Activated CD4-positive, alpha-beta T cell treated with anti-CD3 and anti-CD28 coated beads, Interleukin-2, amount 50 U/mL, for 48 hours (primary cell): ENCODE measurements around the gene TMED1.
"Not testable (repeated sequence)": the region's sequence is repeated elsewhere in the genome, so short reads cannot be mapped to it uniquely, and the experiment has no call there.

Source experiments
- DNase-seq, 2 experiments: peaks; one replicate each; pipeline ENCODE4 v3.0.0-alpha.2; 2020

TMED1 gene

GRCh38 chr19:10835754-10836478 is at the start of gene TMED1:
TSS of gene TMED1 (minus strand) at chr19:10836212. CDS start at chr19:10836191, 21 bp downstream.
- DNase-seq: peak; percentile 99

GRCh38 chr19:10885201-10886169 is 49.5 kb upstream of the TMED1 start:
- no peak for DNase-seq

GRCh38 chr19:10884274-10884673 is 48.3 kb upstream of the TMED1 start:
- no peak for DNase-seq

GRCh38 chr19:10882108-10882457 is 46.1 kb upstream of the TMED1 start:
- DNase-seq: no peak

- DNase-seq: no peak
Observed at GRCh38 chr19:10881403-10882107, 45.5 kb upstream of the TMED1 start.

- no peak for DNase-seq
Observed at GRCh38 chr19:10878253-10878652, 42.2 kb upstream of the TMED1 start.

GRCh38 chr19:10877608-10878007 is 41.6 kb upstream of the TMED1 start:
- DNase-seq: not testable (repeated sequence)

- peak in 1 of 2 experiments; percentile 20 for DNase-seq
Observed at GRCh38 chr19:10876459-10877240, 40.6 kb upstream of the TMED1 start.

- DNase-seq: no peak
Observed at GRCh38 chr19:10874024-10874423, 38.0 kb upstream of the TMED1 start.

- DNase-seq: peak; percentile 34 to 46
Observed at GRCh38 chr19:10872546-10873107, 36.6 kb upstream of the TMED1 start.

GRCh38 chr19:10871711-10872545 is 35.9 kb upstream of the TMED1 start:
- peak; percentile 24 to 44 for DNase-seq

GRCh38 chr19:10870955-10871603 is 35.1 kb upstream of the TMED1 start, which contains the start of gene CARM1:
TSS of gene CARM1 (plus strand) at chr19:10871553. CDS start at chr19:10871703, 150 bp downstream.
- DNase-seq: peak; percentile 99

- DNase-seq: no peak
Observed at GRCh38 chr19:10870501-10870954, 34.5 kb upstream of the TMED1 start.

- not testable (repeated sequence) for DNase-seq
Observed at GRCh38 chr19:10869872-10870311, 33.9 kb upstream of the TMED1 start.

- DNase-seq: no peak
Observed at GRCh38 chr19:10868872-10869547, 33.0 kb upstream of the TMED1 start.

- no peak for DNase-seq
Observed at GRCh38 chr19:10866495-10866894, 30.5 kb upstream of the TMED1 start.

GRCh38 chr19:10864538-10864899 is 28.5 kb upstream of the TMED1 start:
- DNase-seq: peak; percentile 92 to 94

- no peak for DNase-seq
Observed at GRCh38 chr19:10863107-10863717, 27.2 kb upstream of the TMED1 start.

GRCh38 chr19:10862561-10863106 is 26.6 kb upstream of the TMED1 start:
- DNase-seq: no peak
